IMR-90 (cell line): ENCODE data around the gene COL12A1. TPM values are rescaled to one million over a fixed set of nuclear protein-coding genes. Genes with fewer than 3 reads are reported as not detected.

Experiments used
- ATAC-seq: fragments of 200-7000 bp; cut with Tn5 transposase; 2 replicates; pipeline ENCODE4 v1.9.1; 2020; ENCODE audit warnings: low read depth, mild to moderate bottlenecking, moderate library complexity
- BruUV-seq: library from RNA; stranded (reverse); fragments of 400-500 nt; replicated peaks from 2 replicates; lab custom pipeline; 2021; lab: Mats Ljungman, UMichigan
- CTCF ChIA-PET: fragments of 300-600 bp; formaldehyde crosslinking; extraction: SDS; loops from one replicate; lab custom pipeline; 2021; ENCODE audit warnings: antibody characterized with exemption; lab: Yijun Ruan, JAX
- POLR2A ChIA-PET: fragments of 300-600 bp; sonication (Branson Sonifier 250); formaldehyde crosslinking; loops from one replicate; lab custom pipeline; 2022; ENCODE audit warnings: antibody characterized with exemption; ENCODE audit not compliant: unreplicated experiment; lab: Charles Lee
- DNase-seq: peaks from one replicate; pipeline ENCODE4 v3.0.0; 2013
- H2AFZ ChIP-seq: replicated peaks from 2 replicates; pipeline ENCODE3; 2013; ENCODE audit warnings: low read length, mild to moderate bottlenecking; ENCODE audit not compliant: poor library complexity
- H2AK5ac ChIP-seq: 2 replicates; pipeline ENCODE4 v1.6.1; 2013; ENCODE audit warnings: low read depth, low read length, inconsistent platforms
- H2AK9ac ChIP-seq: replicated peaks from 2 replicates; pipeline ENCODE3; 2013; ENCODE audit warnings: mild to moderate bottlenecking, low read depth, low read length, moderate library complexity; ENCODE audit not compliant: poor library complexity
- H2BK120ac ChIP-seq: 2 replicates; pipeline ENCODE4 v1.6.1; 2013; ENCODE audit warnings: low read depth, low read length, inconsistent platforms
- H2BK15ac ChIP-seq: 3 replicates; pipeline ENCODE4 v1.6.1; 2013; ENCODE audit warnings: low read depth, low read length, inconsistent platforms
- H2BK20ac ChIP-seq: 2 replicates; pipeline ENCODE4 v1.6.1; 2013; ENCODE audit warnings: low read depth, mild to moderate bottlenecking, inconsistent platforms, low read length, moderate library complexity
- H2BK5ac ChIP-seq: 2 replicates; pipeline ENCODE4 v1.6.1; 2013; ENCODE audit warnings: mild to moderate bottlenecking, low read depth, low read length, inconsistent platforms; ENCODE audit not compliant: poor library complexity, severe bottlenecking
- H3K14ac ChIP-seq: replicated peaks from 2 replicates; pipeline ENCODE4 v1.6.1; 2013; ENCODE audit warnings: low read depth, low read length, inconsistent platforms
- H3K18ac ChIP-seq: 2 replicates; pipeline ENCODE4 v1.6.1; 2013; ENCODE audit warnings: low read depth, low read length, control low read depth
- H3K23ac ChIP-seq: 2 replicates; pipeline ENCODE4 v1.6.1; 2013; ENCODE audit warnings: low read depth, low read length, inconsistent platforms
- H3K27ac ChIP-seq: 2 replicates; pipeline ENCODE4 v1.5.1; 2013; ENCODE audit warnings: mild to moderate bottlenecking, control low read depth, low read length; ENCODE audit not compliant: insufficient read depth
- H3K27me3 ChIP-seq: 2 replicates; pipeline ENCODE4 v1.6.1; 2013; ENCODE audit warnings: low read length; ENCODE audit not compliant: control insufficient read depth, insufficient read depth
- H3K36me3 ChIP-seq: 2 replicates; pipeline ENCODE4 v1.6.1; 2013; ENCODE audit warnings: low read length, mixed read lengths; ENCODE audit not compliant: control insufficient read depth, insufficient read depth
- H3K4ac ChIP-seq: 2 replicates; pipeline ENCODE4 v1.6.1; 2013; ENCODE audit warnings: low read depth, low read length, inconsistent platforms
- H3K4me1 ChIP-seq: 2 replicates; pipeline ENCODE4 v1.6.1; 2013; ENCODE audit warnings: low read length, mixed read lengths; ENCODE audit not compliant: control insufficient read depth, insufficient read depth
- H3K4me2 ChIP-seq: 2 replicates; pipeline ENCODE4 v1.6.1; 2013; ENCODE audit warnings: low read depth, mild to moderate bottlenecking, control low read depth, low read length, moderate library complexity
- H3K4me3 ChIP-seq: 2 replicates; pipeline ENCODE4 v1.5.1; 2013; ENCODE audit warnings: low read depth, mild to moderate bottlenecking, control low read depth, low read length, moderate library complexity; ENCODE audit not compliant: insufficient read depth
- H3K56ac ChIP-seq: 2 replicates; pipeline ENCODE4 v1.6.1; 2013; ENCODE audit warnings: low read length, inconsistent platforms; ENCODE audit not compliant: insufficient read depth; ENCODE audit errors: extremely low read depth
- H3K79me1 ChIP-seq, 2 experiments: 2 replicates each; pipeline ENCODE4 v1.6.1; 2013; ENCODE audit warnings: low read length in 2 of 2, inconsistent platforms in 1 of 2, low read depth in 1 of 2
- H3K9ac ChIP-seq: 2 replicates; pipeline ENCODE4 v1.6.1; 2013; ENCODE audit warnings: low read depth, low read length, control low read depth
- H3K9me1 ChIP-seq: 2 replicates; pipeline ENCODE4 v1.6.1; 2013; ENCODE audit warnings: low read length, inconsistent platforms; ENCODE audit not compliant: insufficient read depth
- H3K9me3 ChIP-seq: 2 replicates; pipeline ENCODE4 v1.6.1; 2013; ENCODE audit warnings: low read length; ENCODE audit not compliant: control insufficient read depth, insufficient read depth
- H4K20me1 ChIP-seq: 2 replicates; pipeline ENCODE4 v1.6.1; 2013; ENCODE audit warnings: low read length, inconsistent platforms; ENCODE audit not compliant: insufficient read depth
- H4K5ac ChIP-seq: 2 replicates; pipeline ENCODE4 v1.6.1; 2013; ENCODE audit warnings: mild to moderate bottlenecking, low read depth, low read length, control low read depth
- H4K8ac ChIP-seq, 2 experiments: 2 replicates each; pipeline ENCODE4 v1.6.1; 2013; ENCODE audit warnings: low read depth in 2 of 2, low read length in 2 of 2, control low read depth in 1 of 2, inconsistent platforms in 1 of 2
- H4K91ac ChIP-seq: 2 replicates; pipeline ENCODE4 v1.6.1; 2013; ENCODE audit warnings: low read depth, low read length, inconsistent platforms; ENCODE audit not compliant: insufficient read depth
- BHLHE40 ChIP-seq: fragments of 150-350 bp; IDR thresholded peaks from 2 replicates; pipeline ENCODE4 v1.6.1; 2016; ENCODE audit warnings: mild to moderate bottlenecking, low read depth, low read length
- CHD1 ChIP-seq: IDR thresholded peaks from 2 replicates; pipeline ENCODE4 v1.6.1; 2012; ENCODE audit warnings: low read depth, low read length, improper control_type of control experiment
- FOS ChIP-seq: fragments of 150-350 bp; IDR thresholded peaks from 2 replicates; pipeline ENCODE4 v1.6.1; 2016; ENCODE audit warnings: low read depth, low read length
- MAFK ChIP-seq: IDR thresholded peaks from 2 replicates; pipeline ENCODE4 v1.6.1; 2012; ENCODE audit warnings: low read depth, low read length, improper control_type of control experiment
- MXI1 ChIP-seq: IDR thresholded peaks from 2 replicates; pipeline ENCODE4 v1.6.1; 2012; ENCODE audit warnings: low read depth, mild to moderate bottlenecking, low read length, moderate library complexity, borderline replicate concordance
- NFE2L2 ChIP-seq: fragments of 150-350 bp; IDR thresholded peaks from 2 replicates; pipeline ENCODE4 v1.6.1; 2016; ENCODE audit warnings: low read depth, mild to moderate bottlenecking, low read length
- RAD21 ChIP-seq: IDR thresholded peaks from 2 replicates; pipeline ENCODE4 v1.6.1; 2012; ENCODE audit warnings: low read length, improper control_type of control experiment
- SMC3 ChIP-seq: fragments of 150-350 bp; IDR thresholded peaks from 2 replicates; pipeline ENCODE4 v1.6.1; 2016; ENCODE audit warnings: low read depth, mild to moderate bottlenecking, antibody characterized with exemption, low read length, moderate library complexity
- WGBS, 2 experiments: methylation state at CpG; one replicate each; pipeline versions ENCODE4 v1.1.5 to v1.1.7; 2013; ENCODE audit warnings: missing lambda C conversion rate in 2 of 2; ENCODE audit not compliant: insufficient read length in 1 of 2; ENCODE audit errors: extremely low coverage in 2 of 2; 5-methylcytosine and 5-hydroxymethylcytosine counted together
- dilution Hi-C: fragments of 300-500 bp; cut with HindIII; formaldehyde crosslinking; loops from one replicate; pipeline ENCODE4 v1.14.3; 2018; ENCODE audit warnings: low sequenced_read_pairs; ENCODE audit not compliant: unreplicated experiment
- in situ Hi-C: fragments of 300-500 bp; cut with MboI; formaldehyde crosslinking; loops from 3 replicates; pipeline ENCODE4 v1.14.3; 2019; ENCODE audit warnings: low sequenced_read_pairs, inconsistent platforms, mixed read lengths
- intact Hi-C: fragments of 100-400 bp; cut with micrococcal nuclease; formaldehyde crosslinking; loops from 2 replicates; pipeline ENCODE4 v1.10.0; 2022
- polyA plus RNA-seq, 3 experiments: library from polyadenylated mRNA; depleted of rRNA; stranded (reverse); fragments of >200 nt; gene quantifications; 2 replicates each; pipeline ENCODE4 v1.2.3, GENCODE V29; 2012; ENCODE audit warnings: low replicate concordance in 1 of 3
- total RNA-seq: library from RNA; depleted of rRNA; stranded (reverse); fragments of >200 nt; gene quantifications from 2 replicates; pipeline ENCODE4 v1.2.3, GENCODE V29; 2012
- TF ChIP-seq, protein P1 (sequence below): conservative IDR thresholded peaks from 2 replicates; pipeline ENCODE4 v1.5.1; 2012; ENCODE audit warnings: mild to moderate bottlenecking, low read depth, low read length, improper control_type of control experiment

Gene COL12A1
- total and polyA plus RNA-seq, 2 of the 4 experiments (the other 2 are of a cell fraction), result 350 to 452 TPM

GRCh38 chr6:75199889-75200288, 6.0 kb downstream of the COL12A1 start:
- no peak overlapping the region; the same call in 1 of the 2 replicates for H4K5ac ChIP-seq
- H2AK9ac ChIP-seq, result peak overlapping the region; percentile 88
- H3K4me2 ChIP-seq, result peak overlapping the region; percentile 9
- H3K4ac ChIP-seq, result 0 out of 2 replicates have a peak overlapping the region, but pooled peaks have one; percentile 15
- no peak overlapping the region for H4K8ac ChIP-seq
- H3K36me3 ChIP-seq, result peaks cover 10% of the 10 kb centered on the region
- H2BK120ac ChIP-seq, result peak overlapping the region; percentile 25; the same call in 1 of the 2 replicates
- DNase-seq (peak; percentile 51), ATAC-seq (no peak)
- in situ Hi-C loops (loop anchor here (10.0 kb wide), 1 partner anchor 785 kb away; no protein-coding TSS in a partner anchor), dilution Hi-C loops (no loop called here), intact Hi-C loops (loop anchor here (10.0 kb wide), 1 partner anchor 305 kb away; no protein-coding TSS in a partner anchor)
- H3K23ac ChIP-seq, result 0 out of 2 replicates have a peak overlapping the region, but pooled peaks have one; percentile 23
- peaks cover 61% of the 10 kb centered on the region for H4K20me1 ChIP-seq
- peaks cover 3% of the 10 kb centered on the region; the same call in 1 of the 2 replicates for H3K9me1 ChIP-seq
- BruUV-seq, result no TSS peak
- 0 out of 3 replicates have a peak overlapping the region, but pooled peaks have one; percentile 31 for H2BK15ac ChIP-seq
- CTCF ChIA-PET, result interaction anchor here (0.6 kb wide), 1 partner anchor 1263 kb away, joined by 3 read pairs; no protein-coding TSS in a partner anchor
- H2AK5ac ChIP-seq, result peak overlapping the region; percentile 72
- peak overlapping the region; percentile 16 for H3K27ac ChIP-seq
- POLR2A ChIA-PET, result no interaction called here
- H2BK5ac ChIP-seq, result peak overlapping the region; percentile 46
- H3K9ac ChIP-seq, result no peak overlapping the region
- H3K14ac ChIP-seq, result no peak overlapping the region
- H2AFZ ChIP-seq, result no peak overlapping the region
- no peak overlapping the region for H3K18ac ChIP-seq
- peaks cover 5 to 18% of the 10 kb centered on the region in 2 experiments for H3K79me1 ChIP-seq
- no peaks in the 10 kb centered on the region for H3K27me3 ChIP-seq
- no peak overlapping the region for H2BK20ac ChIP-seq
- no peak overlapping the region for H3K4me3 ChIP-seq
- H3K4me1 ChIP-seq, result peaks cover 16% of the 10 kb centered on the region
- H3K56ac ChIP-seq, result no peak overlapping the region
- TF ChIP-seq MAFK, result no peak
- TF ChIP-seq SMC3, result no peak
- no peak for TF ChIP-seq CHD1
- no peak for TF ChIP-seq NFE2L2
- no peak for TF ChIP-seq FOS
- no peak for TF ChIP-seq RAD21
- TF ChIP-seq, protein P1, sequence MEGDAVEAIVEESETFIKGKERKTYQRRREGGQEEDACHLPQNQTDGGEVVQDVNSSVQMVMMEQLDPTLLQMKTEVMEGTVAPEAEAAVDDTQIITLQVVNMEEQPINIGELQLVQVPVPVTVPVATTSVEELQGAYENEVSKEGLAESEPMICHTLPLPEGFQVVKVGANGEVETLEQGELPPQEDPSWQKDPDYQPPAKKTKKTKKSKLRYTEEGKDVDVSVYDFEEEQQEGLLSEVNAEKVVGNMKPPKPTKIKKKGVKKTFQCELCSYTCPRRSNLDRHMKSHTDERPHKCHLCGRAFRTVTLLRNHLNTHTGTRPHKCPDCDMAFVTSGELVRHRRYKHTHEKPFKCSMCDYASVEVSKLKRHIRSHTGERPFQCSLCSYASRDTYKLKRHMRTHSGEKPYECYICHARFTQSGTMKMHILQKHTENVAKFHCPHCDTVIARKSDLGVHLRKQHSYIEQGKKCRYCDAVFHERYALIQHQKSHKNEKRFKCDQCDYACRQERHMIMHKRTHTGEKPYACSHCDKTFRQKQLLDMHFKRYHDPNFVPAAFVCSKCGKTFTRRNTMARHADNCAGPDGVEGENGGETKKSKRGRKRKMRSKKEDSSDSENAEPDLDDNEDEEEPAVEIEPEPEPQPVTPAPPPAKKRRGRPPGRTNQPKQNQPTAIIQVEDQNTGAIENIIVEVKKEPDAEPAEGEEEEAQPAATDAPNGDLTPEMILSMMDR, result no peak
- no peak for TF ChIP-seq MXI1
- no peak for TF ChIP-seq BHLHE40
- no peaks in the 10 kb centered on the region for H3K9me3 ChIP-seq
- WGBS, 2 experiments, result 100% methylated on average over 2 of the region's 3 CpGs; no CpG with 5 or more reads in 1 of the 2 experiments
- H4K91ac ChIP-seq, result no peak overlapping the region
